Activated CD8-positive, alpha-beta memory T cell treated with anti-CD3 and anti-CD28 coated beads, Interleukin-2, amount 10 ng/mL, durations not matched to agents 7 days and 5 days (primary cell): ENCODE results near the gene AATK. TPM values are rescaled to one million over a fixed set of nuclear protein-coding genes. Genes with fewer than 3 reads are reported as not detected.

Source experiments
- ATAC-seq: fragments of 150-1000 bp; cut with Tn5 transposase; one replicate; pipeline ENCODE4 v1.10.0; 2021; ENCODE audit warnings: moderate library complexity
- CTCF ChIA-PET: fragments of 350-600 bp; sonication (Branson Sonifier 250); formaldehyde crosslinking; loops from one replicate; lab custom pipeline; 2021; ENCODE audit warnings: antibody characterized with exemption; lab: Charles Lee
- DNase-seq: peaks from one replicate; pipeline ENCODE4 v3.0.0-alpha.2; 2020
- H3K27ac Mint-ChIP-seq: one replicate; pipeline ENCODE4 v1.8.0; 2021; ENCODE audit warnings: mild to moderate bottlenecking, mixed read lengths
- H3K27me3 Mint-ChIP-seq: one replicate; pipeline ENCODE4 v1.8.0; 2021; ENCODE audit warnings: mixed read lengths
- H3K36me3 Mint-ChIP-seq: one replicate; pipeline ENCODE4 v1.8.0; 2021; ENCODE audit warnings: mild to moderate bottlenecking, mixed read lengths
- H3K4me1 Mint-ChIP-seq: one replicate; pipeline ENCODE4 v1.8.0; 2021; ENCODE audit warnings: mixed read lengths
- H3K4me3 Mint-ChIP-seq: one replicate; pipeline ENCODE4 v1.8.0; 2021; ENCODE audit warnings: mild to moderate bottlenecking, moderate library complexity, mixed read lengths
- H3K9me3 Mint-ChIP-seq: one replicate; pipeline ENCODE4 v1.8.0; 2022; ENCODE audit warnings: low read depth, mixed read lengths
- total RNA-seq, 2 experiments: library from RNA; stranded (reverse); gene quantifications; one replicate each; pipeline ENCODE4 v1.2.3, GENCODE V29; 2021

AATK gene
- total RNA-seq, 2 experiments from 2014 or later, result 0.06 to 0.26 TPM

- H3K4me3 Mint-ChIP-seq, result no peak overlapping the region
- no peaks in the 10 kb centered on the region for H3K9me3 Mint-ChIP-seq
- no peaks in the 10 kb centered on the region for H3K4me1 Mint-ChIP-seq
- H3K27ac Mint-ChIP-seq, result no peak overlapping the region
- no peaks in the 10 kb centered on the region for H3K36me3 Mint-ChIP-seq
- CTCF ChIA-PET, result no interaction called here
- DNase-seq (no peak), ATAC-seq (no peak)
- no peaks in the 10 kb centered on the region for H3K27me3 Mint-ChIP-seq
Observed at GRCh38 chr17:81193051-81193410, 27.0 kb upstream of the AATK start.

DNA sequence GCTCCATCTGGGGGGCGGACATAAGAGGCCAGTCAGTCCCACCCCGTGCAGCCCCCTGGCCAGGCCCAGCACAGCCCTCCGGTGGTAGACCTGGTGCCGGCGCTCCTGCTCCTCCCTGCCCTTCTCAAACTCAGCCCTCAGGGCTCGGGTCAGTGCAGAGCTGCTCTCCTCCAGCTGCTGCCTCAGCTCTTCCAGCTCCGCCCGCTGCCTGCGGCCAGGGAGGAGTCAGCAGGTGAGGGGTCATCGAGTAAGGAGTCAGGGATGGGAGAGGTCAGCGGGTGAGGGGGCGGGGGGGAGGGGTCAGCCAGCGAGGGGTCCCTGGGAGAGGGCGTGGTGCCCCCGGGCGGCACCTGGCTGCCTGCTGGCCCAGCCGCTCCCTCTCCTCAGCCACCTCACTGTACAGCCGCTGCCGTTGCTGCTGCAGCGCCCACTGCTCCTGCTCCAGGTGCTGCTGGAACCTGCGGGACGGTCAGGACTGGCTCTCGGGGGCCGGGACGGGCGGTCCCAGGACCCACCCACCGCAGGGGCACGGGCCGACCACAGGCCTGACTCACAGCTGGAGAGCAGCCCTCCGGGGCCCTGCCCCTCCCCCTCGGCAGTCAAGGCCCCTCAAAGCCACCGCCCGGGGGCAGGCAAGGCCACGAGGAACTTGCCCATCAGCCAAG is 26.5 kb upstream of the AATK start:
- Mint-ChIP-seq H3K4me3 (no peak overlapping the region), H3K27me3 (no peaks in the 10 kb centered on the region), H3K27ac (no peak overlapping the region), H3K4me1 (no peaks in the 10 kb centered on the region), H3K9me3 (no peaks in the 10 kb centered on the region), H3K36me3 (no peaks in the 10 kb centered on the region)
- DNase-seq (no peak), ATAC-seq (no peak)
- CTCF ChIA-PET, result no interaction called here

- H3K27ac Mint-ChIP-seq, result no peak overlapping the region
- H3K4me3 Mint-ChIP-seq, result no peak overlapping the region
- CTCF ChIA-PET, result no interaction called here
- no peaks in the 10 kb centered on the region for H3K27me3 Mint-ChIP-seq
- no peaks in the 10 kb centered on the region for H3K36me3 Mint-ChIP-seq
- H3K9me3 Mint-ChIP-seq, result no peaks in the 10 kb centered on the region
- ATAC-seq, result no peak
- DNase-seq, result no peak
- H3K4me1 Mint-ChIP-seq, result no peaks in the 10 kb centered on the region
Observed at GRCh38 chr17:81191646-81192045, 25.6 kb upstream of the AATK start.

DNA sequence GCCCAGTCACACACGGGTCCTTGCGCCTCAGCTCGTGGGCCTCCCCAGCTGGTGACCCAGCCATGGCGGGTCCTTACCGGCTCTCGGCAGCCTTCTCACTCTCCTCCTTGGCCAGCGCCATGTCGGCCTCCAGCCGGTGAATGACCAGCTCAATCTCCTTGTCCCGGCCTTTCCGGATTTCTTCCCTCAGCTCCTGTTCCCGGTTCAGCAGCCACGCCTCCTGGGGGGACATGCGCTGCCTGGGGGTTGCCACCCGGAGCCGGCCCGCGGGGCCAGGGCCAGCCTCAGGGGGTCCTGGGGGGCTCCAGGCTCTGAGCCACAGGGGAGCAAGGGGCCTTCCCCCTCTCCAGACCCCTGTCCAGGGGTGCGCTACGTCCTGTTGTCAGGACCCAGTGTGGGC is 25.1 kb upstream of the AATK start:
- H3K9me3 Mint-ChIP-seq, result no peaks in the 10 kb centered on the region
- DNase-seq (no peak), ATAC-seq (no peak)
- no peaks in the 10 kb centered on the region for H3K4me1 Mint-ChIP-seq
- H3K4me3 Mint-ChIP-seq, result no peak overlapping the region
- CTCF ChIA-PET, result no interaction called here
- no peaks in the 10 kb centered on the region for H3K27me3 Mint-ChIP-seq
- H3K36me3 Mint-ChIP-seq, result no peaks in the 10 kb centered on the region
- no peak overlapping the region for H3K27ac Mint-ChIP-seq

GRCh38 chr17:81190591-81190990 is 24.6 kb upstream of the AATK start:
- Mint-ChIP-seq H3K4me3 (no peak overlapping the region), H3K4me1 (no peaks in the 10 kb centered on the region), H3K9me3 (no peaks in the 10 kb centered on the region), H3K27ac (no peak overlapping the region), H3K27me3 (no peaks in the 10 kb centered on the region), H3K36me3 (no peaks in the 10 kb centered on the region)
- CTCF ChIA-PET, result no interaction called here
- ATAC-seq (no peak), DNase-seq (no peak)

DNA sequence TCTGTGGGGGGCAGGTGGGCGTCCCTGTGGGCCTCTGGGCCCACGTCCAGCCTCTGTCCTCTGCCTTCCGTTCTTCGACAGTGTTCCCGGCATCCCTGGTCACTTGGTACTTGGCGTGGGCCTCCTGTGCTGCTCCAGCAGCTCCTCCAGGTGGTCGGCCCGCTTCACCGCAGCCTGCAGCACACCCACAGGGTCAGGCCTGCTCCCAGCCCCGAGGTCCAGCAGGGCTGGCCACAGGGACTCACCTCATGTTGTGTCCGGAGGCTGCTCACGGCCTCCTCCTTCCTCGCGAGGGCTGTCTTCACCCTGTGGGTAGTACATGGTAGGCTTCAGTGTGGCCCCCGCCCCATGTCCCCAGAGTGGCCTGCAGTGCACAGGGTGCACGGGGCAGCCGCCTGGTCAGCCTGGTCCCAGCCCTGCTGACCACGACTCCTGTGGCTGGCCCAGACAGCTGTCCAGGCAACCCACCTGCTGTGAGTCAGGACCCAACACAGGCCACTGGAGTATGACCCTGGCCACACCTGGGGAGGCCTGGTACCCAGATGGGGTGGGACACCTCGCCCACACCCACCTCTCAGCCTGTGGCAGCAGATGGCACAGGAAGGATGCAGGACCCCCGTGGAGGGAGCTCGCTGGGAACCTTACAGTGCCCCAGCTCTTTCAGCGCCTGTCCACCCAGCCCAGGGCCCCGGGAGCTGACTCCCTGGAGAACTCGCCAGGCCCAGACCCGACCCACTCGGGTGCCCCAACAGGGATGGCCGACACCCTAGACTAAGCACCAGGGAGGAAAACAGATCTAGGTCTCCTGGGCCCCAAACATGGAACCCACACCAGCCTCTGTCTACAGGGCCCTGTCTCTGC is 23.9 kb upstream of the AATK start:
- H3K4me1 Mint-ChIP-seq, result no peaks in the 10 kb centered on the region
- H3K36me3 Mint-ChIP-seq, result no peaks in the 10 kb centered on the region
- no peak overlapping the region for H3K4me3 Mint-ChIP-seq
- no peaks in the 10 kb centered on the region for H3K27me3 Mint-ChIP-seq
- no peaks in the 10 kb centered on the region for H3K9me3 Mint-ChIP-seq
- DNase-seq, result no peak
- H3K27ac Mint-ChIP-seq, result no peak overlapping the region
- CTCF ChIA-PET, result no interaction called here
- no peak for ATAC-seq

- no peak overlapping the region for H3K4me3 Mint-ChIP-seq
- no peaks in the 10 kb centered on the region for H3K27me3 Mint-ChIP-seq
- no peak overlapping the region for H3K27ac Mint-ChIP-seq
- H3K4me1 Mint-ChIP-seq, result no peaks in the 10 kb centered on the region
- ATAC-seq (no peak), DNase-seq (no peak)
- H3K9me3 Mint-ChIP-seq, result no peaks in the 10 kb centered on the region
- no peaks in the 10 kb centered on the region for H3K36me3 Mint-ChIP-seq
- CTCF ChIA-PET, result no interaction called here
Observed at GRCh38 chr17:81189016-81189415, 23.0 kb upstream of the AATK start.

DNA sequence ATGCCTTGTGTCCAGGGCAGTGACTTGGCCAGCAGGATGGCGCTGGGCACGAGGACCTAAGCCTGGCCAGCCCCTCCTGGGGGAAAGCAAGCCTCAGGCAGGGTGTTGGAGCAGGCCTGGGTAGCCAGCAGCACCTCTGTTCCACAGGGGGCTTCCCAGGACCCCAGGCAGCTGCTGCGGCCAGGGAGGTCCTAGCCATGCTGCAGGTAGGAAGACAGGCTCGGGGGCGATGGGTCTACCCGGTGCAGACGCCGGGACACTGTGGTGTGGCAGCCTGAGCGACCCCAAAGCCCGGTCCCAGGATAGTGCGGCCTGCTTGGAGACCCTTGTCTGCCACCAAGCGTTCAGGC is 22.4 kb upstream of the AATK start:
- ATAC-seq (no peak), DNase-seq (no peak)
- CTCF ChIA-PET, result no interaction called here
- Mint-ChIP-seq H3K36me3 (no peaks in the 10 kb centered on the region), H3K9me3 (no peaks in the 10 kb centered on the region), H3K27me3 (no peaks in the 10 kb centered on the region), H3K4me1 (no peaks in the 10 kb centered on the region), H3K4me3 (no peak overlapping the region), H3K27ac (no peak overlapping the region)

DNA sequence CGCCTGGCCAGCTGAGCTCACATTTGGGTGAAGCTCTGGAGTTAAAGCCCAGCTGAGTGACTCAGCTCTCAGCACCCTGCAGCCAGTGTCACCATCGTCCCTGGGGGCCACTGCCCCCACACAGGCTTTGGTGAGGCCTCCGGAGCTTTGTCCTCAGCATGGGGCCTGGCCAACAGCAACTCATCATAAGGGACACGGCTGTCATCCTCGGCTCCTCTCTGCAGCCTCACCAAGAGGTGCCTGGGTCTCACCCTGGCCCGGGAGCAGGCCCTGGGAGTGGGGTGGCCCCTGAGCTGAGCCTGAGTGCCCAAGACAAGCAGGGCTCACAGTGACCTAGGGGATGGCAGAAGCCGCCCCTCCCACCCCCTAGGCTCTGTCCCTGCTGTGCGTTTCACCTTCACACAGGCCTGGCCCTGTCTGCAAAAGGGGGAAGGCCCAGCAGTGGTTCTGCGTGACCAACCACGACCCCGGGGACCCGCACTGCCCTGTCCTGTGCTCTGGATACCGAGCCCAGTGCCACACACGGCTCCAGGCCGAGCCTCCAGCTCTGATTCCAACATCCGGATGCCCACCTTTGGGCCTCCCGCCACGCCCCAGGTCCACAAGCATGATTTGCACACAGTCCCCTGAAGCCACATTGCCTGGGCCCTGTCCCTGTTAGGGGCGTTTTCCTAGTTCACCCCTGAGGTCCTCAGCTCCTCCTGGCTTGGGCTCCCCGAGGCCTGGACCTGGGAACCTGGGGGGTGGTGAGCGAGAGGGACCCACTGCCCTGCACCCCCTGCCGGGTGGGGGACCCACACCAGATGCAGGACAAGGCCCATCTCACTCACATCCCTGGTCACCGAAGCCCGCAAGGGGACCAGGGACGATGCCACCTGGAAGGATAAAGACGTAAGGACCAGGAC is 21.8 kb upstream of the AATK start:
- Mint-ChIP-seq H3K9me3 (no peaks in the 10 kb centered on the region), H3K27me3 (no peaks in the 10 kb centered on the region), H3K4me1 (no peaks in the 10 kb centered on the region), H3K36me3 (no peaks in the 10 kb centered on the region), H3K4me3 (no peak overlapping the region), H3K27ac (no peak overlapping the region)
- DNase-seq (no peak), ATAC-seq (no peak)
- CTCF ChIA-PET, result no interaction called here

- Mint-ChIP-seq H3K27me3 (no peaks in the 10 kb centered on the region), H3K36me3 (no peaks in the 10 kb centered on the region), H3K4me1 (no peaks in the 10 kb centered on the region), H3K9me3 (no peaks in the 10 kb centered on the region), H3K4me3 (no peak overlapping the region), H3K27ac (no peak overlapping the region)
- CTCF ChIA-PET, result no interaction called here
- no peak for ATAC-seq
- no peak for DNase-seq
Observed at GRCh38 chr17:81187120-81187519, 21.1 kb upstream of the AATK start.

- Mint-ChIP-seq H3K36me3 (no peaks in the 10 kb centered on the region), H3K9me3 (no peaks in the 10 kb centered on the region), H3K4me3 (no peak overlapping the region), H3K27me3 (no peaks in the 10 kb centered on the region), H3K27ac (no peak overlapping the region), H3K4me1 (no peaks in the 10 kb centered on the region)
- ATAC-seq (no peak), DNase-seq (no peak)
- CTCF ChIA-PET, result no interaction called here
Observed at GRCh38 chr17:81186203-81186602, 20.2 kb upstream of the AATK start.

GRCh38 chr17:81184555-81184954 is 18.5 kb upstream of the AATK start:
- Mint-ChIP-seq H3K27ac (no peak overlapping the region), H3K36me3 (no peaks in the 10 kb centered on the region), H3K4me1 (no peaks in the 10 kb centered on the region), H3K9me3 (no peaks in the 10 kb centered on the region), H3K27me3 (no peaks in the 10 kb centered on the region), H3K4me3 (no peak overlapping the region)
- CTCF ChIA-PET, result interaction anchor here (1.3 kb wide), 1 partner anchor 11 kb away, joined by 3 read pairs; no protein-coding TSS in a partner anchor
- DNase-seq, result no peak
- ATAC-seq, result no peak

DNA sequence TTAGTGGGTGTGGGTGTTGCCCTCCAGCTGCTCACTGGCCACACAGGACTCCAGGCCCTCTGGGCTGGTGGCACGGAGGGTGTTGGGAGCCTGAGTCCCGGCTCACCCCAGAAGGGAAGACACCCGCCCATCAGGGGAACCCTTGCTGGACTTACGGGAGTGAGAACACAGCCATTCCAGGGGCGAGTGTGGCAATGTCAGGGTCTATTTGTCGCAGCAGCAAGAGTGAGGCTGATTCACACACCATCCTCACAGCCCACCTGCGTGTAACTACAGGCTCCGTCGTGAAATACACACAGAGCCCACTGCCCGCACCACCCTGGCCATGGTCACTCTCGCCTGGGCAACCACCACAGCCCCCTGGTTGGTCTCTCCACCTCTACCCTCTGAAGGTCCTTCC is 17.8 kb upstream of the AATK start:
- DNase-seq, result no peak
- H3K27ac Mint-ChIP-seq, result no peak overlapping the region
- H3K27me3 Mint-ChIP-seq, result no peaks in the 10 kb centered on the region

More for the DNA sequence above, 17.8 kb upstream of the AATK start:
- CTCF ChIA-PET, result interaction anchor here (1.3 kb wide), 1 partner anchor 10 kb away, joined by 3 read pairs; no protein-coding TSS in a partner anchor
- no peaks in the 10 kb centered on the region for H3K36me3 Mint-ChIP-seq
- H3K9me3 Mint-ChIP-seq, result no peaks in the 10 kb centered on the region
- H3K4me3 Mint-ChIP-seq, result no peak overlapping the region
- H3K4me1 Mint-ChIP-seq, result no peaks in the 10 kb centered on the region
- ATAC-seq, result no peak
